T-helper 17 cell (primary cell): ENCODE data around the gene MRFAP1L1. TPM values are rescaled to one million over a fixed set of nuclear protein-coding genes. Genes with fewer than 3 reads are reported as not detected.
"Not testable (repeated sequence)": the region's sequence is repeated elsewhere in the genome, so short reads cannot be mapped to it uniquely, and the experiment has no call there.

Experiments used
- ATAC-seq: fragments of 150-1000 bp; cut with Tn5 transposase; 2 replicates; pipeline ENCODE4 v1.10.0; 2021; ENCODE audit warnings: mild to moderate bottlenecking, moderate library complexity
- DNase-seq, 3 donors: peaks; one replicate each; pipeline versions ENCODE4 v3.0.0 to v3.0.0-alpha.2; 2020 to 2021
- H3K9me3 ChIP-seq: one replicate; pipeline ENCODE4 v1.7.0; 2013; ENCODE audit warnings: low read length, mild to moderate bottlenecking; ENCODE audit not compliant: control insufficient read depth, poor library complexity, severe bottlenecking
- H3K27ac Mint-ChIP-seq: one replicate; pipeline ENCODE4 v1.8.0; 2022; ENCODE audit warnings: mild to moderate bottlenecking, moderate library complexity, mixed read lengths
- H3K27me3 Mint-ChIP-seq: one replicate; pipeline ENCODE4 v1.8.0; 2022; ENCODE audit warnings: mixed read lengths
- H3K36me3 Mint-ChIP-seq: one replicate; pipeline ENCODE4 v1.8.0; 2022; ENCODE audit warnings: low read depth, mixed read lengths
- H3K4me1 Mint-ChIP-seq: one replicate; pipeline ENCODE4 v1.8.0; 2022; ENCODE audit warnings: mild to moderate bottlenecking, mixed read lengths
- H3K4me3 Mint-ChIP-seq: one replicate; pipeline ENCODE4 v1.8.0; 2022; ENCODE audit warnings: mild to moderate bottlenecking, moderate library complexity, mixed read lengths
- total RNA-seq, 4 donors: library from RNA in 2 of 4; stranded (reverse) in 2 of 4; gene quantifications; one replicate each; pipeline ENCODE4 v1.2.3 and lab custom pipeline; 2022 to 2026

The MRFAP1L1 gene
- 10 to 100 TPM; 29.3 to 33.0 TPM for total RNA-seq
- total RNA-seq (lab: John Stamatoyannopoulos, UW), result 67.2 to 202 reads per million in 2 donors

DNA sequence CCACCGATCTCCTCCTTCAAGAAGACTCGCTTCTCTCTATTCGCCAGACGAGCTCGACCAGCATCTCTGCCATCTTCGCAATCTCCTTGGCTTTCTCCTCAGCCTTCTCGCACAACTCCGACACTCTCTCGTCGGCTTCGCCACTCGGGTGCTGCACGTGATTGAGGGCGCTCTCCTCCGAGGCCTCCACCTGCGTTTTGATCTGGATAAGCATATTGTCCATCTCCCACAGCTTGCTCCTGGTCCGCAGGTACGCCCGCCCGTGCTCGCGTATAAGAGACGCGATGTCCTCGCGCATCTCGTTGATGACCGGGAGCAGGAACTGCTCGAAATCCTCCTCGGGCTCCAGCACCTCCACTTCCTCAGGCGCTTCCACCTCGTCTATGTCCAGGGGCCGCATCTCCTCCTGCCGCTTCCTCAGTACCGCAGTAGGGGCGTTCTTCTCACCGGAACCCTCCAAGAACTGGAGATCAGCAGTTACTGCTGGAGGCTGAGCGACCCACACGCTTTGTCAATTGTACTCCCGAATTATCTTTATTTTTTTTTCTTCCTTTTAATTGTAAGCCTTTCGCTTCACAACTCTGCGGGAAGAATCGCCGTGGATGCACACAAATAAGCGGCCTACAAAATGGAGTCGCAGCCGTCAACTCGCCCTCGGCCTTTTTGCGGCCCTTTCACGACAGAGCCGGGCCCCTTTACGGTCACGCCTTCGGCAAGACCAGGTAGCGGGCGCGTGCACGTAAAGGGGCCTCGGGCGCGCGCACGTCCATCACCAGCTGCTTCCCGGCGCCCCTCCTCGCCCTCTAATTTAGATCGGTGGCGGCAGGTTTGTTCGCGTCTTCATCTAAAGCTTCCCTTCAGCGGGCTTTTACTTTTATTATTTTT is at the start of gene MRFAP1L1:
Gene MRFAP1L1, minus strand, starts transcription at position 636 of the 885 bp plus-strand sequence. Its CDS starts 236 bp downstream, at position 400.
- peaks cover 47% of the 10 kb centered on the region for H3K4me1 Mint-ChIP-seq
- peak; percentile 89 for ATAC-seq
- DNase-seq, result peak; percentile 95 to 96 (median 95)
- H3K27ac Mint-ChIP-seq, result peak within 1 kb of the TSS; percentile 100
- no peaks in the 10 kb centered on the region for H3K9me3 ChIP-seq
- peaks cover 24% of the 10 kb centered on the region for H3K36me3 Mint-ChIP-seq
- no peaks in the 10 kb centered on the region for H3K27me3 Mint-ChIP-seq
- H3K4me3 Mint-ChIP-seq, result peak within 1 kb of the TSS; percentile 99

DNA sequence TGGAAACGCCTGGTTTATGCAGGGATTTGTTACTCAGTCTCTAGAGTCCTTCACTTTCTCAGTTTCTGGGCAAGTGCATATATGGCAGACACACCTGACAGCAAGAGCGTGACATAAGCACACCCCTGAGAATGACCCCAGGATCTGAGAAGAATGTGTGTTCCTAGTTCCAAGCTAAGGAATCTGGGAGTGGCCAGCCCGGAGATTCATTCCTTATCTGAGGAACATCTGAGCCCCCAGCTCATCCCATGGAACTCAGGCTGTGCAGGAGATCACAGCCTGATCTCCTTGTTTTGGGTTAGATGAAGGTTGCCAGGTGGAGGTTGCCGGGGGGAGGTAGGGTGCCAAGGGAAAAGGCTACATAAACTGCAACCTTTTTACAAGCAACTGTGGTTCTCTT is 49.1 kb upstream of the MRFAP1L1 start:
- H3K9me3 ChIP-seq, result no peaks in the 10 kb centered on the region
- Mint-ChIP-seq H3K4me3 (no peak overlapping the region), H3K4me1 (peaks cover 6% of the 10 kb centered on the region), H3K27ac (no peak overlapping the region), H3K27me3 (peaks cover 7% of the 10 kb centered on the region), H3K36me3 (no peaks in the 10 kb centered on the region)
- DNase-seq, result no peak
- no peak for ATAC-seq

DNA sequence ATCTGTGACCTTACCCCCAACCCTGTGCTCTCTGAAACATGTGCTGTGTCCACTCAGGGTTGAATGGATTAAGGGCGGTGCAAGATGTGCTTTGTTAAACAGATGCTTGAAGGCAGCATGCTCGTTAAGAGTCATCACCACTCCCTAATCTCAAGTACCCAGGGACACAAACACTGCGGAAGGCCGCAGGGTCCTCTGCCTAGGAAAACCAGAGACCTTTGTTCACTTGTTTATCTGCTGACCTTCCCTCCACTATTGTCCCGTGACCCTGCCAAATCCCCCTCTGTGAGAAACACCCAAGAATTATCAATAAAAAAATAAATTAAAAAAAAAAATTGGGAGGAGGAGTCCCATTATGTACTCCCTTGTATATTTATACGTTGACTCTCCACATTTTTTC is 46.7 kb upstream of the MRFAP1L1 start:
- H3K9me3 ChIP-seq, H3K36me3 Mint-ChIP-seq, H3K27ac Mint-ChIP-seq, H3K27me3 Mint-ChIP-seq, H3K4me3 Mint-ChIP-seq, ATAC-seq, DNase-seq: not testable (repeated sequence)
- H3K4me1 Mint-ChIP-seq, result peaks cover 13% of the 10 kb centered on the region

DNA sequence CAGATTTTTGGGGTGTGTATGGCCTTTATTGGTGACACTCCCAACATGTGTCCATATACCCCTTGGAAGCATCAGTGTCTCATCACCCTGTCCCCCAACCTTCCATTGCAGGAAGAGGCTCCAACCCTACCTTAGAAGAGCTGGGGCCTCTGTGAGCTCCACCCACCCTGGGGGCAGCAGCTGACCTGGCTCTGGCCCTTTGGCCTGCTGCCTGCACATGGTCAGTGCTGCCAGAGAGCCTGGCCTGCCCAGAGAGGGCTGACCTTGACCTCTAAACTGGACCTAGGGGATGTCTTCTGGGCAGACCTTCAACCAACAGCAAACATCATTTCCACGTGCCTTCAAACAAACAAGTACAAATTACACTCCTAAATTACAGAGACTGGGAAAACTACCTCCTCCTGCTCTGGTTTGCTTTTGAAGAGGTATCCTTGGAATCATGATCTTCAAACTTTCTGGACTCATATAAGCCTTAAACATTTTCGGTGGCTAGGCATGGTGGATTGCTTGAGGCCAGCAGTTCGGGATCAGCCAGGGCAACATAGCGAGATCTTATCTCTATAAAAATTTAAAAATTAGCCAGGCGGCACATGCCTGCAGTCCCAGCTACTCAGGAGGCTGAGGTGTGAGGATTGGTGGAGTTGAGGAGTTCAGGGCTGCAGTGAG is 45.6 kb upstream of the MRFAP1L1 start:
- Mint-ChIP-seq H3K27me3 (no peaks in the 10 kb centered on the region), H3K36me3 (no peaks in the 10 kb centered on the region), H3K4me1 (peaks cover 10% of the 10 kb centered on the region), H3K4me3 (no peak overlapping the region), H3K27ac (no peak overlapping the region)
- H3K9me3 ChIP-seq, result no peaks in the 10 kb centered on the region
- ATAC-seq (no peak), DNase-seq (no peak)

DNA sequence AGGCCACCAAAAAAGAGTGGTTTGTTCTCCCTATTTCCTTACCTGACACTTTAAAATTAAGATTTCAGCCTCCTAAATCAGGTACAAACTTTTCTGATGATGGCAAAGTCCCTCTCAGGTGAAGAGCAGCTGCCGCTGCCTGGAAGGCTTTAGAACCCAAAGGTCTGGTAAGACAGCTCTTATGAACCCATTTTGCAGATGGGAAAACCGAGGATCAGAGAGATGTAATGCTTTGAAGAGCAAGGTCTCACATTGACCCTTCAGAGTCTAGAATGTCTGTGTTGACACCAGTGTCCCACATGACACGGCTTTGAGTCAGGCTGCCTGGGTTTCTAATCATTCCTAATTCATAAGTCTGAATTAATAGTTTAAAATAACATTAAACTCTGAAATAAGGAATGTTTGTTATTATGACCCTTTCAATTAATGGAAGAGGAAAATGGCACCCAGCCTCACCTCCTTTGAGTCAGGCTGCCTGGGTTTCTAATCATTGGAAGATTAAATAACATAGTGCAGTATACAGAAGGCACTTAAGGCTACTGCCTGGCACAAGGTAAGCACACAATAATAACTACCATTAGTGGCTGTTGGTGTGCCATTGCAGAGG is 44.9 kb upstream of the MRFAP1L1 start:
- Mint-ChIP-seq H3K27me3 (no peaks in the 10 kb centered on the region), H3K4me1 (peaks cover 10% of the 10 kb centered on the region), H3K36me3 (no peaks in the 10 kb centered on the region), H3K27ac (no peak overlapping the region), H3K4me3 (no peak overlapping the region)
- H3K9me3 ChIP-seq, result no peaks in the 10 kb centered on the region
- no peak for ATAC-seq
- DNase-seq, result no peak

DNA sequence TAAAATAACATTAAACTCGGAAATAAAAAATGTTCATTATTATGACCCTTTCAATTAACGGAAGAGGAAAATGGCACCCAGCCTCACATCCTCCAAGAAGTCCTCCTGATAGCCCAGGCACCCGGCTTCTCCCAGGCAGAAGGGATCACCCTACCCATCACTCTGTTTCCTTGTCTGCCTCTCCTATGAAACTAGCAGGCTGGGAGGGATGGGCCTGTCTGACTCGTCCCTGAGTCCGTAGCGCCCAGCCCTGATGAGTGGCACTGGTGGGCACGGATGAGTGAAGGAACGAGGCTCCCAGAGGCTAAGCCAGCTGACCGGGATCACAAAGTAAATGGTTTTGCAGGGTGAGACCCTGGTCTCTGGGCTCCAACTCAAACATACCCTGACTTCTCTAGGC is 44.2 kb upstream of the MRFAP1L1 start:
- Mint-ChIP-seq H3K27ac (no peak overlapping the region), H3K4me3 (no peak overlapping the region), H3K36me3 (no peaks in the 10 kb centered on the region), H3K27me3 (no peaks in the 10 kb centered on the region), H3K4me1 (peaks cover 10% of the 10 kb centered on the region)
- DNase-seq, result no peak
- no peak for ATAC-seq
- no peaks in the 10 kb centered on the region for H3K9me3 ChIP-seq

DNA sequence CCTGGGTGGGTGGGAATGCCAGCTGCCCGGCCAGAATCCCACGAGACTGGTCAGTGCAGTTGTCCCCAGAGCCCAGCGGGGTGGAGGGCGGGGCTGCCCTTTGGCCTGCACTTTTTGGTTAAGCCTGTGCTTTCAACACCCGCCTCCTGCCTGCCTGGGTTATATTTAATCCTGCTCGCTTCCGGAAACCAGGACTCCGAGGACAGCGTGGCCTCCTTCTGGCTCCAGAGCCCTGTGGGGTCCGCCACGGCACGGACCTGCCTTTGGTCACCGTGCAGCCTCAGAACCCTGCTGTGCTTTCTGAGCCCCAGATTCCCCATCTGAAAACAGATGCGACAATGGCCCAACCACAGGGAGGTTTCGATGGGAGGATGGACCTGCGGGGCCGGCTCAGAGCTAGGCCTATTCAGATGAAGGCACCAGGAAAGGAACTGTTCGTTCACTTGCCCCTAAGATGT is 43.5 kb upstream of the MRFAP1L1 start:
- H3K4me3 Mint-ChIP-seq, result no peak overlapping the region
- ATAC-seq, result no peak
- H3K27ac Mint-ChIP-seq, result no peak overlapping the region
- H3K36me3 Mint-ChIP-seq, result no peaks in the 10 kb centered on the region
- H3K4me1 Mint-ChIP-seq, result peaks cover 10% of the 10 kb centered on the region
- no peak for DNase-seq
- H3K9me3 ChIP-seq, result no peaks in the 10 kb centered on the region
- no peaks in the 10 kb centered on the region for H3K27me3 Mint-ChIP-seq

DNA sequence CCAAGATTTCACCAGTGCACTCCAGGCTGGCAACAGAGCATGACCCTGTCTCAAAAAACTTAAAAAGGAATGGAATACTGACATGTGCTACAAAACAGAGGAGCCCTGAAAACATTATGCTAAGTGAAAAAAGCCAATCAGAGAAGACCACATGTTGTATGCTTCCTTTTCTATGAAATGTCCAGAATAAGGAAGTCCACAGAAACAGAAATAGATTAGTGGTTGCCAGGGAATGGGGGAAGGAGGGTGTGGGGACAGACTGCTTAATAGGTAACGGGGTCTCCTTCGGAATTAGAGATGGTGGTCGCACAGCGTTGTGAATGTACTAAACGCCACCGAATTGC is 42.8 kb upstream of the MRFAP1L1 start:
- DNase-seq (no peak), ATAC-seq (no peak)
- no peaks in the 10 kb centered on the region for H3K9me3 ChIP-seq
- no peak overlapping the region for H3K4me3 Mint-ChIP-seq
- no peaks in the 10 kb centered on the region for H3K27me3 Mint-ChIP-seq
- H3K4me1 Mint-ChIP-seq, result peaks cover 10% of the 10 kb centered on the region
- no peaks in the 10 kb centered on the region for H3K36me3 Mint-ChIP-seq
- H3K27ac Mint-ChIP-seq, result peak overlapping the region; percentile 80

DNA sequence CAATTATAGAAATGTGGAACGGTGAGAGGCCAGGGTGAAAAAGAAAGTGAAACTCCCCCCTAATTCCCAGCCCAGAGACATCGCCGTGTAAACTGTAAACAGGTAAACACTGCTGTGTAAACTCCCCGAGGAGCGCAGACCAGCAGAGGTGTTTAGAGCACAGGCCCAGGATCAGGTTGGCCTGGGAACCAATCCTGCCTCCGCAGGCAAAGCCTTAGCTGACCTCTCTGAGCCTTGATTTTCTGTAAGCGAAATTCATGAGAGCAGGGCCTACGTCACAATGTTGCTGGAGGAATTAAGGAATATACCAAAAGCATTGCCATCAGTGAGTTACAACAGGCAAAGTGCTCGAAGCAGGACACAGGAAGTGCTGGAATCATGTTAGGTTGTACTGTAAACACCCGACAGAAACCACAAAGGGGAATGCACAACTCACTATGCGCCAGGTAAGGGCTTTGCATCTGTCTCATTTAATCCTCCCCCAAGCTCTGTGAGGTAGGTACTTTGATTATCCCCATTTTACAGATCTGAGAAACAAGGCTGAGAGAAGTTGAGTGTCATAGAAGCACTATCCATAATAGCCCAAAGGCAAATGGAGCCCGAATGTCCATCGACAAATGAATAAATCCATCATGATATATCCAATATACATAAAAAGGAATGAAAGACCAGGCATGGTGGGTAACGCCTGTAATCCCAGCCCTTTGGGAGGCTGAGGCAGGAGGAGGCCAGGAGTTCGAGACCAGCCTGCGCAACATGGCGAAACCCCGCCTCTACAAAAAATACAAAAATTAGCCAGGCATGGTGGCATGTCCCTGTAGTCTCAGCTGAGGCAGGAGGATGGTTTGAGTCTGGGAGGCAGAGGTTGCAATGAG is 42.2 kb upstream of the MRFAP1L1 start:
- no peaks in the 10 kb centered on the region for H3K36me3 Mint-ChIP-seq
- H3K4me1 Mint-ChIP-seq, result peaks cover 10% of the 10 kb centered on the region
- H3K4me3 Mint-ChIP-seq, result peak overlapping the region; percentile 80
- DNase-seq (no peak), ATAC-seq (peak; percentile 35)
- H3K9me3 ChIP-seq, result no peaks in the 10 kb centered on the region
- H3K27ac Mint-ChIP-seq, result peak overlapping the region; percentile 80
- peaks cover under 1% of the 10 kb centered on the region for H3K27me3 Mint-ChIP-seq

DNA sequence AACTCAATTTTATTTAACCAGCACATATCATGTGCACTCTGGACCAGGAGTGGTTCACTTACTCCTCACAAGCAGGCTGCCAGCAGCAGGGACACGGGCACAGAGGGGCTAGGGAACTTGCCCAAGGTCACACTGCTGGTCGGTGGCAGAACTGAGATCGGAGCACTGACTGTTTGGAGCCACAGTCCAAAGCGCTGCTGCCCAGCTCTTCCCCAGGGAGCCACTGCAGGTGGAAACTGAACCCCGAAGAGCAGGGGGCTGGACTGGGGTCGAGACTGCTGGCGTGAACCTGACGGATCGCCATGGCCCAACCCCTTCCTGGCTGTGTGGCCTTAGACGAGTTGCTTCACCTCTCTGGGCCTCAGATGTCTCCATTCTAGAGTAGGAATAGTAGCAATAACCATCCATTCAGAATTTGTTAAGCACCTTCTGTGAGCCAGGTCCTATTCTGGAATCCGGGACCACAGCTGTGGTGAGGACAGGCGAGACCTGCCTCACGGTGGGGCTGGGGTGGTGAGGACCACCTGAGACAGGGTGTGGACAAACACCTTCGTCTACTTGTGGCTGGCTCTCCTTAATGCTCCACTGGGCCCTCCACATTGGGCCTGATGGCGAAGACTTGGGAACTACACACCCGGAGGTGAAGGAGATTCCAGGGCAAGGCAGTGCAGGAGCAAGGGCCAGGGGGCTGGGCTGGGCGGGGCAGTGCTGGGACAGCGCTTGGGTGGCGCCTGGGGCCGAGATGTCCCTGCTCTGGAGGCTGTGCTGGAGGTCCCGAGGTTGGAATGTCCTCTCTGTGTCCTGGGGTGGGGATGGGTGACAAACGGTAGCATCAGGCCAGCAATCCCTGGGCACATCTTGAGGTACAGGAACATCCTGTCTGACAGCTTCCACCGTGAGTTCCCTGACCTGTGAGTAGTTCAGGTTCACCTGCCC is 40.9 kb upstream of the MRFAP1L1 start:
- Mint-ChIP-seq H3K27me3 (peaks cover 5% of the 10 kb centered on the region), H3K36me3 (no peaks in the 10 kb centered on the region), H3K27ac (no peak overlapping the region), H3K4me3 (no peak overlapping the region), H3K4me1 (peaks cover 10% of the 10 kb centered on the region)
- no peak for ATAC-seq
- no peaks in the 10 kb centered on the region for H3K9me3 ChIP-seq
- DNase-seq, result no peak

DNA sequence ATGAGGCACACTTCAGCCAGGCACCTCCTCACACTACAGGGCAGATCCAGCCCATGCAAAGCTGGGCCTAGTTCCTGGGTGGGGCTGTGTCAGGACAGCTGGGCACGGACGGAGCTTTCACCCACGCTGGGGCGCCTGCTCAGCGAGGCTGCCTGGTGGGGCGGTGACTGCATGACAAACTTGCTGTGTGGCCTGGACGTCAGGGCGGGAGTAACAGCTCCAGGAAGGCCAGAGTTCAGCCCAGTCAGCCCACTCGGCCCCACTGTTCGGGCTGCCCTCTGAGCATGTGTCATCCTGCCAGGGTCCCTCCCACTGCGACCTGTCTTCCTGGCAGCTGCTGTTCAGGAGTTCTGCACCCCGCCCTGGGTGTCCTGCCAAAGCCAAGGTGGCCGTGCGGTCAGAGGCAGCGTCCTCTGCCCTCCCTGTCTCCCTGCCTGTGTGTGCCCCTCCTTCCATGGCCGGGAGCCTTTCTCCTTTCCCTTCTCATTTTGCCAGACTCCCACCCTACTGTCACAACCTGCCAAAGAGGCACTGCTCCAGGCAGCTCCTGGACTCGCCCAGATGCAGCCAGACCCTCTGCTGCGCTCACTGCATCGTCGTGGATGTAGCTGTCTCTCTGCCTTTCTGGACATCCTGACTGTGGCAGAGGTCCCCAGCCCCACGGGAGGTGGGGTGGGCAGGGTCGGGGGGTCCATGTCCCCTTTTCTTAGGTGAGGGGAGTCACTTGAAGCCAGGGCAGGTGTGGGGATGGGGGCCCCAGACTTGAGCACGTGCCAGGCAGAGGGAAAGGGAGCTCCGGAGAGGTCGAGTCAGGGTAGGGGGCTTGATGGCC is 39.9 kb upstream of the MRFAP1L1 start:
- DNase-seq (no peak), ATAC-seq (no peak)
- Mint-ChIP-seq H3K36me3 (peaks cover 2% of the 10 kb centered on the region), H3K4me3 (no peak overlapping the region), H3K4me1 (peaks cover 10% of the 10 kb centered on the region), H3K27ac (no peak overlapping the region), H3K27me3 (peaks cover 12% of the 10 kb centered on the region)
- H3K9me3 ChIP-seq, result no peaks in the 10 kb centered on the region
